KBM-7 (cell line): ENCODE data around the gene STK38.

Experiments used
- DNase-seq: peaks from one replicate; pipeline ENCODE4 v3.0.0-alpha.2; 2015
- in situ Hi-C: fragments of 300-500 bp; cut with MboI; formaldehyde crosslinking; loops from 2 replicates; pipeline ENCODE4 v1.14.3; 2020; ENCODE audit warnings: low sequenced_read_pairs, low pct_unique_long_range_greater_than_20kb, mixed read lengths

The STK38 gene

GRCh38 chr6:36571122-36572043, 24.1 kb upstream of the STK38 start:
- DNase-seq: no peak
- in situ Hi-C loops: no loop called here

GRCh38 chr6:36570264-36570663, 23.0 kb upstream of the STK38 start:
- DNase-seq: no peak
- in situ Hi-C loops: no loop called here

DNA sequence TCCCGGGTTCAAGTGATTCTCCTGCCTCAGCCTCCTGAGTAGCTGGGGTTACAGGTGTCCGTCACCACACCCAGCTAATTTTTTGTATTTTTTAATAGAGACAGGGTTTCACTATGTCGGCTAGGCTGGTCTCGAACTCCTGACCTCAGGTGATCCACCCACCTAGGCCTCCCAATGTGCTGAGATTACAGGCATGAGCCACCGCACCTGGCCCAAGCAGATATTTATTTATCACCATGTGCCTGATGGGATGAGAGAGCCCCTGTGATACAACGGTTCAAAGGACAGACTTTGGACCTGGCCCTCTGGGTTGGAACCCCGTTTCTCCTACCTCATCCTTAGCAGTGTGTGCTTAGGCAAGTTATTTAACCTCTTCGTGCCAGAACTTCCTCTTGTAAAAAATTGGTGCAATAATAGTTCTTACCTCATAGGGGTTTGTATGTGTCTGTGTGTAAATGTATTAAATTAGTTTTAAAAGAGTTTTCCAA, 19.2 kb upstream of the STK38 start:
- in situ Hi-C loops: no loop called here
- no peak for DNase-seq

- no peak for DNase-seq
- in situ Hi-C loops: no loop called here
Measured at GRCh38 chr6:36563928-36564284, 16.6 kb upstream of the STK38 start.

DNA sequence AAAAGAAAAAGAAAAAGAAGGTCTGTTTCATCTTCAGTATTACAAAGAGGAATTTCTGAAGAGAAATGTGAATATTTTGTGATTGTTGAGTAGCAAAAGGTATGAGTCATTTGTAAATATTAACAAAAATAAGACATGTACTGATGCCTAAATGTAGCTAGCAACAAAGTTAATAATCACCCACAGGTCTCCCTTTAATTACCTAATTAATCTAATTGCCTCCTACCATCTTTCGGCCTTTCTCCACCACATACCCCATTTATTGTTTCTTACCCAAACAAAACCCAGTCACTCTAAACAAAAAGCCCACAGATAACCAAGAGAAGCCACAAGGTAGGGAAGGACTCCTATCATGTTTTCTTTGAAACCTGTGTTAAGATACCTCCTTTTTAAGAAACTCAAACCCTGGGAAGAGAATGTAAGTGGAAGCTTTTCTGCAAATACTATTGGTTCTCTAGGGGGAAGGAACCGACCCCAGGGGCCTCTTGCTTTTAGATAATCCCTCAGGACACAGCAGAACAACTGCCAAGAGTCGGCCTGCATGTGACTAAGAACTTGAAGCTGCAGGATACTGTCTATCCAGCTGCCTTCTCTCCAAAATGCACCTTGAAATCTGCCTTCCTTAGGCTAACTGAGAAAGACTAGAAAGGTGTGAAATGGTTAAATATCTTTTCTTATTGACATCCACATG, 16.1 kb upstream of the STK38 start:
- no peak for DNase-seq
- in situ Hi-C loops: no loop called here

GRCh38 chr6:36560822-36561221, 13.5 kb upstream of the STK38 start:
- DNase-seq: no peak
- in situ Hi-C loops: no loop called here

DNA sequence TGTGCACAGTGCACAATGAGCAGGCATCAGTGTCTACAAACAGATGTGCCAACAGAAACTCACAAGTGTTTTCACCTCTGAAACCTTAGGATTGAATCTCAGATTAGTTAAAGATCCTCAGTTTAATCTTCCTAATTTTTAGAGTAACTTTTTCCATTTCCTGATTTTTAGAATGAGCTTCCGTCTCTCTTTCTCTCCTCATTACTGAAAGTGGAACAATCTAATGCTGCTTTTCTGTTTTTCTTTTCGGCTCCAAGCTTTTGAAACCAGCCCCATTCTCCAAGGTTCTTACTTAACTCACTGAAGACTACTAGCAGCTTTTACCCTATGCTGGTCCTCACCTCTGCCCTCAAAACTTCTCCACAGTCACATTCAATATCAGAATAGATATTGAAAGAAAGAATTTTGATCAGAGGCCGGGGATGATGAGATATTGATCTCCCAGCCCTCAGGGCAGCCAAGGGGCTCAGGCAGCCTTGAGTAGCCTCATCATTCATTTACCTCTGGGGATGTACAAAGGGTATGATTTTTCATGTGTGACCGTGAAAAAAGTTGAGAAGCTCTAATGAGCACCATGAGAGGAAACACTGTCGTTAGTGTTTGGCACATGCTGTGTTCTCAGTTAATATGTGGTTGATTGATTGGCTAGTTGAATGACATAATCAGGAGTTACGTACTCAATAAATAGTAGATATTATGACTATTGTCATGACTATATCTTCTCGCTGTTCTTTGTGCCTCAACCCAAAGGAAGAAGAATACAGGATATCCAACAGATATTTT, 11.9 kb upstream of the STK38 start:
- in situ Hi-C loops: no loop called here

GRCh38 chr6:36556281-36556680, 9.0 kb upstream of the STK38 start:
- DNase-seq: no peak
- in situ Hi-C loops: no loop called here

More for the DNA sequence above, 11.9 kb upstream of the STK38 start:
- DNase-seq: no peak

GRCh38 chr6:36555750-36556252, 8.5 kb upstream of the STK38 start:
- DNase-seq: no peak
- in situ Hi-C loops: no loop called here

- in situ Hi-C loops: no loop called here
- DNase-seq: no peak
Measured at GRCh38 chr6:36550473-36551000, 3.3 kb upstream of the STK38 start.

DNA sequence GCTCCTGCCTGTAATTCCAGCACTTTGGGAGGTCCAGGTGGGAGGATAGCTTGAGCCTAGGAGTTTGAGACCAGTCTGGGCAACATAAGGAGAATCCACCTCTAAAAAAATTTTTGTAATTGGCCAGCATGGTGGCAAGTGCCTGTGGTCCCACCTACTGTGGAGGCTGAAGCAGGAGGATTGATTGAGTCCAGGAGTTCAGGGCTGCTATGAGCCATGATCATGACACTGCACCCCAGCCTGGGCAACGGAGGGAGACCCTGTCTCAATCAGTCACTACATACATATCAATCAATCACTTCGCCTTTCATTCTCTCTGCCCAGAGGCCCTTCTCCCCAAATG, 1.1 kb upstream of the STK38 start:
- DNase-seq: no peak
- in situ Hi-C loops: no loop called here

DNA sequence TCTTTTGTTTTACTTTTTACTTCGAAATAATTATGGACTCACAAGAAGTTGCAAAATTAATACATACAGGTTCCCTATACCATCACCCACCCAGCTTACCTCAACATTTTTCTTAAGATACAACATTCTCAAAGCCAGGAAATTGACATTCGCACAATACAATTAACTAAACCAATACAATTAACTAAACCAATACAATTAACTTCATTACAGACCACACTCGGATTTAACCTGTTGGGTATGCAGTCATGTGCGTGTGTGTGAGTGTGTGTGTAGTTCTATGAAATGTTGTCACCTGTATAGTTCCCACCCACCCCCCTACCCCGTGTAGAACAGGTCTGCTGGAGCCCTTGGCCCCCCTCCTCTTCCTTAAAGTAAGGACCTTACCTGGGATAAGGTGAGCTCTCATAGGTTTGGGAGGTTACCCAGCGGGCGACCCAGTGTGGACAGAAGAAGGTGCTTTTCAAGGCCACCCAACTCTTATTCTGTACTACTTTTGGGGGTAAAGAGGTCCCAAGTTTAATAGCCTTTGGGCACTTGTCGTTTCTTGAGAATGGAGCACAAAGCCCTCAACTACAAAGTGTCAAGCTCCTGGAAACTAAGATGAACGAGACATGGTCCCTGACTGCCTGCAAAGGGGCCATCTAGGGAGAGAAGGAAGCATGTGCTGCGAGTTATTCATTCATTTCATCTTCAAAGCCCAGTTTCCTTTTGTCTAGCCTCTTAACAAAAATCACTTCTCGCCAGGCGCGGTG, 544 bp upstream of the STK38 start:
- no peak for DNase-seq
- in situ Hi-C loops: no loop called here

- DNase-seq: peak; percentile 52
- in situ Hi-C loops: no loop called here
Measured at GRCh38 chr6:36546308-36546919, 865 bp downstream of the STK38 start.

DNA sequence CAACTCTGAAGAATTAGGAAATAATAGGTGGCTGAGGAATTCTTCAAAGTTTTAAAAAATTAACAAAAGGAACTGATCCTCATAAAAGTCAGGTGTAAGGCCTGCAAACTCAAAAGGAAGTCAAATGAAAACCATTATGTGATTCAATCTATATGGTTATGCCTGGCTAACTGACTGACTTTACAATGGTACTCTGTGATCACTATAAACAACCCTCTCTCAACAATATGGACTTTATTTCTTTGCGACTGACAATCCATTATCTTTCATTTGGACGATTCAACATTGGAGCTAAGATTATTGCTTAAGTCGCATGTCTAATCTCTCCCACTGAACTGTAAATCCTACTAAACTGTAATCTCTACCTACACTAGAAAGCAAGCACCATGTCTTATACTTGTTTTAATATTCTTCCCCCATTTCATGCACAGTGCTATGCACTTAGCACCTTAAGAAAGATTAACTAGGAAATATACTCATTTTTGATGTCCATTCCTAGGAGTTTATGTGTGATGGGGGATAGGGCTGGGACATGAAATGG, 1.4 kb downstream of the STK38 start:
- no peak for DNase-seq
- in situ Hi-C loops: no loop called here

DNA sequence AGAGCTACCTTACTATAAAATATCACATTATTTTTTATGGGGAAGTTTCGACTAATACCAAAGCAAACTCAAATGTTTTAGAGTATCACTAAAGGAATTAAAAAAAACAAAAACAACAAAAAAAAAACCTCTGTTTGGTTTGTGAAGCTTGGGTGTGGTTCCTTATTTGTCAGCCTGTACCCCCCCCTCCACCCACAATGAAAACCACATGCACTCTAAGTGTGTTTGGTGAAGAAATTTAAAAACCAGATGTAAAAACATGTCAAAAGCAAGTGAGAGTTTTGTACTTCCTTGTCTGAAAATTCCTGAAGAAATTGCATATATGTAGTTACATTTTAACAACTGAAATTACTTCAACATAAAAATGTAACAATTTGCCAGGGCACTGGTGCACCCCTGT, 3.1 kb downstream of the STK38 start:
- in situ Hi-C loops: no loop called here
- DNase-seq: peak; percentile 66

DNA sequence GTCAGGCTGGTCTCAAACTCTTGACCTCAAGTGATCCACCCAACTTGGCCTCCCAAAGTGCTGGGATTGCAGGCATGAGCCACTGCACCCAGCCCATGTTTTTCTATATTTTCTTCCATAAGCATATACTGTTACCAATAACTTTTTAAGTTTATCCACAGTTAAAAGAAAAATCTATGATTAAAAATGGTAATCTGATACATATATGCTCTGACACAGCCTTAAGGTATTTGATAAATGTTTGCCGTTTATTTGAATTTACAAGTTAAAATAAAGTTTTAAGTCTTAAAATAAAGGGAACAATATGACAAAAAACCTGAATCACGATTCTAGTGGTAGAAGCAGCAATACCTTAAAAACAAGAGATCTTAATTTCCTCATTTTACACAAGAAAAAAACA, 5.2 kb downstream of the STK38 start:
- in situ Hi-C loops: no loop called here
- no peak for DNase-seq

- in situ Hi-C loops: no loop called here
- DNase-seq: no peak
Measured at GRCh38 chr6:36539814-36540568, 7.3 kb downstream of the STK38 start.
